CD14-positive monocyte (primary cell): ENCODE data around the gene HAVCR2. TPM values are rescaled to one million over a fixed set of nuclear protein-coding genes. Genes with fewer than 3 reads are reported as not detected.

Experiments used
- DNase-seq, 3 donors: peaks; one replicate each; pipeline ENCODE4 v3.0.0-alpha.2; 2011 to 2022
- H2AFZ ChIP-seq: 2 replicates; pipeline ENCODE4 v1.6.0; 2012; ENCODE audit warnings: mild to moderate bottlenecking, low read depth, low read length, inconsistent platforms; ENCODE audit not compliant: insufficient read depth, poor library complexity, severe bottlenecking
- H3K27ac ChIP-seq, 2 donors: 1 replicate in 1 of 2; 2 replicates in 1 of 2; pipeline ENCODE4 v1.5.1; 2012 to 2013; ENCODE audit warnings: low read length in 2 of 2, control low read depth in 1 of 2, inconsistent platforms in 1 of 2, low read depth in 1 of 2, mild to moderate bottlenecking in 1 of 2
- H3K27me3 ChIP-seq, 2 donors: one replicate each; pipeline versions ENCODE4 v1.6.0 to v1.6.1; 2011 to 2013; ENCODE audit warnings: low read length in 2 of 2; ENCODE audit not compliant: control insufficient read depth in 2 of 2, insufficient read depth in 2 of 2
- H3K36me3 ChIP-seq, 2 donors: replicated peaks in 1 of 2; 1 replicate in 1 of 2; 2 replicates in 1 of 2; pipeline versions ENCODE4 v1.5.1 to v1.6.1; 2012 to 2013; ENCODE audit warnings: low read length in 2 of 2, control low read depth in 1 of 2, inconsistent platforms in 1 of 2, mild to moderate bottlenecking in 1 of 2; ENCODE audit not compliant: insufficient read depth in 2 of 2, control insufficient read depth in 1 of 2
- H3K4me1 ChIP-seq, 2 donors: 1 replicate in 1 of 2; 2 replicates in 1 of 2; pipeline versions ENCODE4 v1.5.1 to v1.6.1; 2012 to 2013; ENCODE audit warnings: low read length in 2 of 2, control low read depth in 1 of 2, inconsistent platforms in 1 of 2, mild to moderate bottlenecking in 1 of 2, moderate library complexity in 1 of 2; ENCODE audit not compliant: insufficient read depth in 2 of 2, control insufficient read depth in 1 of 2
- H3K4me2 ChIP-seq: replicated peaks from 2 replicates; pipeline ENCODE3; 2012; ENCODE audit warnings: low read length, moderate library complexity, mild to moderate bottlenecking; ENCODE audit not compliant: poor library complexity, severe bottlenecking; ENCODE audit errors: extremely low read depth
- H3K4me3 ChIP-seq, 3 experiments: fragments of 200-600 bp in 1 of 3; sonication (generic) in 1 of 3; replicated peaks in 1 of 3; 1 replicate in 2 of 3; 2 replicates in 1 of 3; pipeline ENCODE4 v1.5.1; 2011 to 2013; ENCODE audit warnings: low read length in 3 of 3, mild to moderate bottlenecking in 3 of 3, control low read depth in 2 of 3, low read depth in 2 of 3, inconsistent platforms in 1 of 3, moderate library complexity in 1 of 3
- H3K79me2 ChIP-seq: 2 replicates; pipeline ENCODE4 v1.6.0; 2012; ENCODE audit warnings: mild to moderate bottlenecking, control low read depth, inconsistent platforms, low read length, moderate library complexity; ENCODE audit not compliant: insufficient read depth
- H3K9ac ChIP-seq: 2 replicates; pipeline ENCODE4 v1.6.0; 2017; ENCODE audit warnings: low read length, mild to moderate bottlenecking; ENCODE audit not compliant: insufficient read depth, poor library complexity, severe bottlenecking
- H3K9me3 ChIP-seq, 2 donors: replicated peaks in 1 of 2; 1 replicate in 1 of 2; 2 replicates in 1 of 2; pipeline versions ENCODE4 v1.5.1 to v1.6.1; 2012 to 2013; ENCODE audit warnings: low read length in 2 of 2, control low read depth in 1 of 2; ENCODE audit not compliant: control insufficient read depth in 1 of 2, insufficient read depth in 1 of 2
- H4K20me1 ChIP-seq: 2 replicates; pipeline ENCODE4 v1.6.0; 2012; ENCODE audit warnings: mild to moderate bottlenecking, low read length, control low read depth, moderate library complexity; ENCODE audit not compliant: insufficient read depth
- H3K27ac Mint-ChIP-seq, 7 donors: one replicate each; pipeline ENCODE4 v1.8.0; 2020; ENCODE audit warnings: mild to moderate bottlenecking in 7 of 7, mixed read lengths in 7 of 7, moderate library complexity in 6 of 7, inconsistent platforms in 2 of 7
- H3K27me3 Mint-ChIP-seq, 3 donors: one replicate each; pipeline ENCODE4 v1.8.0; 2021 to 2022; ENCODE audit warnings: low read depth in 3 of 3, mild to moderate bottlenecking in 3 of 3, mixed read lengths in 3 of 3, moderate library complexity in 3 of 3, inconsistent platforms in 1 of 3
- H3K36me3 Mint-ChIP-seq, 2 donors: one replicate each; pipeline ENCODE4 v1.8.0; 2020; ENCODE audit warnings: mixed read lengths in 2 of 2, inconsistent platforms in 1 of 2, mild to moderate bottlenecking in 1 of 2
- H3K4me1 Mint-ChIP-seq: one replicate; pipeline ENCODE4 v1.8.0; 2020; ENCODE audit warnings: mild to moderate bottlenecking, mixed read lengths
- H3K4me3 Mint-ChIP-seq, 2 donors: one replicate each; pipeline ENCODE4 v1.8.0; 2020; ENCODE audit warnings: mild to moderate bottlenecking in 2 of 2, mixed read lengths in 2 of 2, moderate library complexity in 1 of 2
- H3K9me3 Mint-ChIP-seq, 7 donors: one replicate each; pipeline ENCODE4 v1.8.0; 2020 to 2022; ENCODE audit warnings: mixed read lengths in 7 of 7, mild to moderate bottlenecking in 6 of 7, moderate library complexity in 6 of 7, inconsistent platforms in 2 of 7
- CTCF ChIP-seq: fragments of 200-600 bp; IDR thresholded peaks from one replicate; pipeline ENCODE4 v1.8.0; 2022; ENCODE audit warnings: antibody characterized with exemption, mild to moderate bottlenecking
- WGBS: methylation state at CpG from one replicate; pipeline ENCODE4 v1.1.5; 2013; ENCODE audit warnings: missing lambda C conversion rate; ENCODE audit not compliant: insufficient coverage; 5-methylcytosine and 5-hydroxymethylcytosine counted together
- intact Hi-C, 2 donors: fragments of 100-400 bp; cut with micrococcal nuclease; formaldehyde crosslinking; loops; one replicate each; pipeline versions ENCODE4 v1.15.0 to v1.15.1; 2023
- polyA plus RNA-seq, 3 donors: library from polyadenylated mRNA; depleted of rRNA in 1 of 3; unstranded in 2 of 3; stranded (reverse) in 1 of 3; fragments of 300-500 nt in 2 of 3; fragments of >200 nt in 1 of 3; fragmentation: Illumina TruSeq in 2 of 3; gene quantifications; 1 replicate in 2 of 3; 2 replicates in 1 of 3; pipeline ENCODE4 v1.2.3, GENCODE V29; 2012 to 2021

HAVCR2 gene
- polyA plus RNA-seq, 3 donors, result 33.1 to 56.8 (median 45.0) TPM

GRCh38 chr5:157068339-157068738 is 40.5 kb downstream of the HAVCR2 start:
- 96% methylated on average over 2 of the region's 5 CpGs for WGBS
- H3K27me3 ChIP-seq, result no peaks in the 10 kb centered on the region
- intact Hi-C loops, result no loop called here
- H4K20me1 ChIP-seq, result no peaks in the 10 kb centered on the region
- H3K9me3 ChIP-seq, result no peaks in the 10 kb centered on the region
- no peak overlapping the region for H3K4me2 ChIP-seq
- Mint-ChIP-seq H3K36me3 (no peaks in the 10 kb centered on the region), H3K4me3 (no peak overlapping the region), H3K9me3 (peaks cover 0 to 5% (median 3%) of the 10 kb centered on the region in 7 donors), H3K27me3 (peaks cover 3 to 4% (median 4%) of the 10 kb centered on the region in 3 donors), H3K4me1 (peaks cover 2% of the 10 kb centered on the region), H3K27ac (peak overlapping the region in 1 of 7 donors; percentile 47)
- TF ChIP-seq CTCF, result no peak
- DNase-seq, result no peak
- H3K79me2 ChIP-seq, result no peaks in the 10 kb centered on the region
- H3K9ac ChIP-seq, result no peak overlapping the region
- H2AFZ ChIP-seq, result no peak overlapping the region
- H3K27ac ChIP-seq, result no peak overlapping the region
- no peak overlapping the region for H3K4me3 ChIP-seq
- no peaks in the 10 kb centered on the region for H3K36me3 ChIP-seq
- no peaks in the 10 kb centered on the region for H3K4me1 ChIP-seq

GRCh38 chr5:157067005-157067404 is 41.8 kb downstream of the HAVCR2 start:
- Histone ChIP-seq H3K4me3 (no peak overlapping the region), H3K79me2 (no peaks in the 10 kb centered on the region), H3K27me3 (no peaks in the 10 kb centered on the region), H3K9me3 (no peaks in the 10 kb centered on the region), H3K4me2 (no peak overlapping the region), H3K9ac (no peak overlapping the region), H3K27ac (no peak overlapping the region), H4K20me1 (no peaks in the 10 kb centered on the region), H3K4me1 (no peaks in the 10 kb centered on the region), H2AFZ (no peak overlapping the region), H3K36me3 (no peaks in the 10 kb centered on the region)
- Mint-ChIP-seq H3K9me3 (peaks cover 0 to 5% (median 3%) of the 10 kb centered on the region in 7 donors), H3K36me3 (no peaks in the 10 kb centered on the region), H3K4me1 (peaks cover 2% of the 10 kb centered on the region), H3K4me3 (no peak overlapping the region), H3K27me3 (peaks cover 0 to 4% (median 4%) of the 10 kb centered on the region in 3 donors), H3K27ac (no peak overlapping the region)
- no peak for DNase-seq
- no peak for TF ChIP-seq CTCF
- intact Hi-C loops, result no loop called here
- 43% methylated on average over 2 of the region's 2 CpGs for WGBS
